GM12878 (cell line): ENCODE measurements around the gene RNU2-1.

ENCODE experiments used
- CHD2 ChIP-seq: IDR thresholded peaks from 2 replicates; pipeline ENCODE4 v1.6.1; 2011; ENCODE audit warnings: low read depth, low read length, improper control_type of control experiment, borderline replicate concordance
- POLR2A ChIP-seq: IDR thresholded peaks from 2 replicates; pipeline ENCODE4 v1.6.1; 2011; ENCODE audit warnings: low read depth, mild to moderate bottlenecking, low read length

DNA sequence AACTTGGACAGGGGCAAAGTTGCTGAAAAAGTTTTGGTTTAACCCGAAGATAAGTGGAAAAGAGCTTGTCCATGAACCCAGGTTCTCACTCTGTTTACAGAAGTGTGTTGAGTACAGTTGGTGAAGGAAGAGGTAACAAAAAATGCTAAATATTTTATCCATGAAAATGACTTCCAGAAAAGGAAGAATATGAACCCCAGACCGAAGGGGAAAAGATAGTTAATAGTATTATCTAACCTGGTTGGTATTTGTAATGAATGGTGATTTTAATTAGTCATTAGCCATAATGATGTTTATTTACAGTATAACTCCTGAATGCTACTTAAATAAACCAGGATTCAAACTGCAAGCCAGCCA is 22.7 kb downstream of the RNU2-1 start:
- no peak for TF ChIP-seq CHD2
- no peak for TF ChIP-seq POLR2A
